Loucy (cell line): Measurements from ENCODE around the gene CRNN.

ENCODE experiments used
- CTCF ChIP-seq: fragments of 200-600 bp; sonication (generic); conservative IDR thresholded peaks from 2 replicates; pipeline ENCODE4 v1.5.1; 2014; ENCODE audit warnings: mild to moderate bottlenecking, antibody characterized with exemption, low read length
- EZH2phosphoT487 ChIP-seq: fragments of 200-600 bp; IDR thresholded peaks from 2 replicates; pipeline ENCODE4 v1.6.1; 2018; ENCODE audit warnings: antibody characterized with exemption, mild to moderate bottlenecking, moderate library complexity, borderline replicate concordance

- TF ChIP-seq CTCF (no peak), EZH2phosphoT487 (no peak)
These were observed 3.5 kb downstream of the CRNN start for GRCh38 chr1:152410599-152410998.
